ENCODE measurements around the gene THAP7.

GRCh38 chr22:21014726-21015465, 13.0 kb upstream of the THAP7 start, which contains the start of gene P2RX6:
- TF ChIP-seq CTCF (IDR thresholded peaks at IDR 0.05; ENCODE audit: insufficient read depth, low read depth, low read length): no peak
- no peak for TF ChIP-seq EZH2 (IDR thresholded peaks at IDR 0.05; ENCODE audit: insufficient read depth, low read length)
